ENCODE measurements around the gene SWAP70.

DNA sequence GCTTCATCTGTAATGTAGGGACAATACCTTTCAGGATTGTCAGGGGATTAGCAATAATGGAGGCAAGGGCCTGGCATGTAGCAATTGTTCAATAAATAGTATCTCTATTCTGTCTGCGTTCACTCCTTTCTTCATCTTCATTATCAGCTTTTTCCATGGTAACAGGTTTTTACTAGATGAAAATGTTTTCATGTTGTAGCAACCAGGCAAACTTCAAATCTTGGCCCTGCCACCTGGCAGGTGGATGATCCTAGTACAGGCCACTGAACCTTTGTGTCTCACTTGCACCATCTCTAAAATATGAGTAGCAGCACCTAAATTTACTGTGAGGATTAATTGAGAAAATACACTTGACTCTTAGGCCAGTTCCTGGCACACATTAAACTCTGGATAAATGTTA is 83.4 kb downstream of the SWAP70 start:
- TF ChIP-seq, protein P1, sequence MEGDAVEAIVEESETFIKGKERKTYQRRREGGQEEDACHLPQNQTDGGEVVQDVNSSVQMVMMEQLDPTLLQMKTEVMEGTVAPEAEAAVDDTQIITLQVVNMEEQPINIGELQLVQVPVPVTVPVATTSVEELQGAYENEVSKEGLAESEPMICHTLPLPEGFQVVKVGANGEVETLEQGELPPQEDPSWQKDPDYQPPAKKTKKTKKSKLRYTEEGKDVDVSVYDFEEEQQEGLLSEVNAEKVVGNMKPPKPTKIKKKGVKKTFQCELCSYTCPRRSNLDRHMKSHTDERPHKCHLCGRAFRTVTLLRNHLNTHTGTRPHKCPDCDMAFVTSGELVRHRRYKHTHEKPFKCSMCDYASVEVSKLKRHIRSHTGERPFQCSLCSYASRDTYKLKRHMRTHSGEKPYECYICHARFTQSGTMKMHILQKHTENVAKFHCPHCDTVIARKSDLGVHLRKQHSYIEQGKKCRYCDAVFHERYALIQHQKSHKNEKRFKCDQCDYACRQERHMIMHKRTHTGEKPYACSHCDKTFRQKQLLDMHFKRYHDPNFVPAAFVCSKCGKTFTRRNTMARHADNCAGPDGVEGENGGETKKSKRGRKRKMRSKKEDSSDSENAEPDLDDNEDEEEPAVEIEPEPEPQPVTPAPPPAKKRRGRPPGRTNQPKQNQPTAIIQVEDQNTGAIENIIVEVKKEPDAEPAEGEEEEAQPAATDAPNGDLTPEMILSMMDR (conservative IDR thresholded peaks at IDR 0.05; ENCODE audit: low read length): no peak
- no peak for TF ChIP-seq EZH2phosphoT487 (IDR thresholded peaks at IDR 0.05; ENCODE audit: borderline replicate concordance)
